BLaER1 treated with 17β-estradiol and CSF1 and Interleukin-3, amounts not matched to agents 10 nM and 100 nM (cell line): ENCODE measurements around the gene PELI2.

Experiments
- H3K27ac ChIP-seq, 11 experiments: shearing (Covaris generic); formaldehyde crosslinking; 2 replicates each; pipeline ENCODE4 v1.8.1; 2022
- H3K27me3 ChIP-seq, 11 experiments: shearing (Covaris generic); formaldehyde crosslinking; 2 replicates each; pipeline ENCODE4 v1.8.1; 2022
- H3K36me3 ChIP-seq, 11 experiments: shearing (Covaris generic); formaldehyde crosslinking; 2 replicates each; pipeline ENCODE4 v1.8.1; 2022
- H3K4me1 ChIP-seq, 10 experiments: shearing (Covaris generic); formaldehyde crosslinking; 2 replicates each; pipeline ENCODE4 v1.8.1; 2022
- H3K4me2 ChIP-seq, 11 experiments: shearing (Covaris generic); formaldehyde crosslinking; 2 replicates each; pipeline ENCODE4 v1.8.1; 2022
- H3K4me3 ChIP-seq, 10 experiments: shearing (Covaris generic); formaldehyde crosslinking; 2 replicates each; pipeline ENCODE4 v1.8.1; 2022
- H3K9ac ChIP-seq, 11 experiments: shearing (Covaris generic); formaldehyde crosslinking; 2 replicates each; pipeline ENCODE4 v1.8.1; 2022
- H3K9me3 ChIP-seq, 11 experiments: shearing (Covaris generic); formaldehyde crosslinking; replicated peaks in 1 of 11; 2 replicates each; pipeline ENCODE4 v1.8.1; 2022
- H4K20me1 ChIP-seq, 11 experiments: shearing (Covaris generic); formaldehyde crosslinking; 2 replicates each; pipeline ENCODE4 v1.8.1; 2022
- Cebpa-rat ChIP-seq, 11 experiments: shearing (Covaris generic); IDR thresholded peaks; 2 replicates each; pipeline ENCODE4 v1.8.1; 2022

Gene PELI2

GRCh38 chr14:56324454-56324853 is 206.2 kb downstream of the PELI2 start:
- peaks cover 0 to 5% (median 0%) of the 10 kb centered on the region in 11 experiments; a peak in 2 of 22 replicates for H3K9me3 ChIP-seq
- no peak for TF ChIP-seq Cebpa-rat (IDR thresholded peaks at IDR 0.05)
- H4K20me1 ChIP-seq = no peaks in the 10 kb centered on the region

GRCh38 chr14:56324856-56325699 is 206.9 kb downstream of the PELI2 start:
- H3K27ac ChIP-seq = no peak overlapping the region

More at GRCh38 chr14:56324454-56324853, 206.2 kb downstream of the PELI2 start:
- H3K27ac ChIP-seq = no peak overlapping the region
- H3K4me2 ChIP-seq = no peak overlapping the region
- no peaks in the 10 kb centered on the region for H3K36me3 ChIP-seq
- H3K4me3 ChIP-seq = no peak overlapping the region
- no peak overlapping the region for H3K9ac ChIP-seq
- H3K27me3 ChIP-seq = no peaks in the 10 kb centered on the region
- H3K4me1 ChIP-seq = no peaks in the 10 kb centered on the region

GRCh38 chr14:56328021-56328420 is 209.8 kb downstream of the PELI2 start:
- H3K9me3 ChIP-seq = peaks cover 0 to 5% (median 0%) of the 10 kb centered on the region in 11 experiments; a peak in 2 of 22 replicates
- no peak overlapping the region for H3K9ac ChIP-seq
- H4K20me1 ChIP-seq = no peaks in the 10 kb centered on the region
- no peak overlapping the region for H3K4me2 ChIP-seq
- peaks cover 0 to 15% (median 5%) of the 10 kb centered on the region in 10 experiments; a peak in 12 of 20 replicates for H3K4me1 ChIP-seq
- no peak for TF ChIP-seq Cebpa-rat (IDR thresholded peaks at IDR 0.05)
- no peak overlapping the region for H3K4me3 ChIP-seq
- no peaks in the 10 kb centered on the region for H3K27me3 ChIP-seq
- H3K36me3 ChIP-seq = no peaks in the 10 kb centered on the region
- H3K27ac ChIP-seq = no peak overlapping the region

More at GRCh38 chr14:56324856-56325699, 206.9 kb downstream of the PELI2 start:
- peaks cover 0 to 5% (median 0%) of the 10 kb centered on the region in 11 experiments; a peak in 2 of 22 replicates for H3K9me3 ChIP-seq
- no peaks in the 10 kb centered on the region for H4K20me1 ChIP-seq
- TF ChIP-seq Cebpa-rat (IDR thresholded peaks at IDR 0.05) = no peak
- no peak overlapping the region for H3K9ac ChIP-seq
- no peak overlapping the region for H3K4me3 ChIP-seq
- H3K27me3 ChIP-seq = no peaks in the 10 kb centered on the region
- H3K36me3 ChIP-seq = no peaks in the 10 kb centered on the region
- no peak overlapping the region for H3K4me2 ChIP-seq
- H3K4me1 ChIP-seq = no peaks in the 10 kb centered on the region

GRCh38 chr14:56331592-56332216 is 213.5 kb downstream of the PELI2 start:
- Histone ChIP-seq H3K4me2 (peak overlapping the region in 3 of 11 experiments; percentile 4 to 82 (median 75); a peak in 4 of 22 replicates), H3K4me3 (no peak overlapping the region), H3K9ac (no peak overlapping the region), H3K27me3 (no peaks in the 10 kb centered on the region), H3K9me3 (peaks cover 0 to 18% (median 0%) of the 10 kb centered on the region in 11 experiments; a peak in 2 of 22 replicates), H3K36me3 (no peaks in the 10 kb centered on the region; a peak in 1 of 22 replicates), H4K20me1 (no peaks in the 10 kb centered on the region), H3K4me1 (peaks cover 8 to 41% (median 19%) of the 10 kb centered on the region in 10 experiments; a peak in 18 of 20 replicates), H3K27ac (peak overlapping the region in 3 of 11 experiments; percentile 21 to 81 (median 47); a peak in 3 of 22 replicates)
- TF ChIP-seq Cebpa-rat (IDR thresholded peaks at IDR 0.05) = no peak

- peak overlapping the region; percentile 7 to 82 (median 55); a peak in 19 of 22 replicates for H3K4me2 ChIP-seq
- H3K36me3 ChIP-seq = no peaks in the 10 kb centered on the region; a peak in 1 of 22 replicates
- H4K20me1 ChIP-seq = no peaks in the 10 kb centered on the region
- peaks cover 8 to 41% (median 19%) of the 10 kb centered on the region in 10 experiments; a peak in 18 of 20 replicates for H3K4me1 ChIP-seq
- no peak overlapping the region for H3K4me3 ChIP-seq
- peaks cover 0 to 16% (median 0%) of the 10 kb centered on the region in 11 experiments; a peak in 2 of 22 replicates for H3K9me3 ChIP-seq
- no peak for TF ChIP-seq Cebpa-rat (IDR thresholded peaks at IDR 0.05)
- no peaks in the 10 kb centered on the region for H3K27me3 ChIP-seq
- H3K9ac ChIP-seq = peak overlapping the region in 7 of 11 experiments; percentile 31 to 58 (median 49); a peak in 8 of 22 replicates
- peak overlapping the region; percentile 16 to 81 (median 62); a peak in 19 of 22 replicates for H3K27ac ChIP-seq
These were observed 215.4 kb downstream of the PELI2 start for GRCh38 chr14:56333359-56334292.

- H3K27ac ChIP-seq = peak overlapping the region in 8 of 11 experiments; percentile 54 to 81 (median 76); a peak in 11 of 22 replicates
- peak overlapping the region in 2 of 11 experiments; percentile 35 to 50; a peak in 4 of 22 replicates for H3K9ac ChIP-seq
- peaks cover 8 to 46% (median 21%) of the 10 kb centered on the region in 10 experiments; a peak in 18 of 20 replicates for H3K4me1 ChIP-seq
- peak overlapping the region in 5 of 11 experiments; percentile 50 to 82 (median 75); a peak in 9 of 22 replicates for H3K4me2 ChIP-seq
- no peaks in the 10 kb centered on the region; a peak in 1 of 22 replicates for H3K36me3 ChIP-seq
- H4K20me1 ChIP-seq = no peaks in the 10 kb centered on the region
- H3K9me3 ChIP-seq = peaks cover 0 to 16% (median 0%) of the 10 kb centered on the region in 11 experiments; a peak in 2 of 22 replicates
- H3K27me3 ChIP-seq = no peaks in the 10 kb centered on the region
- no peak for TF ChIP-seq Cebpa-rat (IDR thresholded peaks at IDR 0.05)
- H3K4me3 ChIP-seq = no peak overlapping the region
These were observed 216.2 kb downstream of the PELI2 start for GRCh38 chr14:56334458-56334857.

GRCh38 chr14:56338674-56339073 is 220.5 kb downstream of the PELI2 start:
- peaks cover 36 to 65% (median 52%) of the 10 kb centered on the region in 10 experiments for H3K4me1 ChIP-seq
- H3K4me2 ChIP-seq = no peak overlapping the region
- TF ChIP-seq Cebpa-rat (IDR thresholded peaks at IDR 0.05) = no peak; a peak in 1 of 22 replicates
- no peaks in the 10 kb centered on the region for H3K27me3 ChIP-seq
- H3K4me3 ChIP-seq = no peak overlapping the region
- no peak overlapping the region for H3K9ac ChIP-seq
- no peaks in the 10 kb centered on the region for H4K20me1 ChIP-seq
- H3K36me3 ChIP-seq = no peaks in the 10 kb centered on the region; a peak in 1 of 22 replicates
- H3K9me3 ChIP-seq = peaks cover 0 to 16% (median 0%) of the 10 kb centered on the region in 11 experiments; a peak in 2 of 22 replicates
- peak overlapping the region in 5 of 11 experiments; percentile 10 to 70 (median 55); a peak in 3 of 22 replicates for H3K27ac ChIP-seq
